ENCODE results near the gene CPS1.

DNA sequence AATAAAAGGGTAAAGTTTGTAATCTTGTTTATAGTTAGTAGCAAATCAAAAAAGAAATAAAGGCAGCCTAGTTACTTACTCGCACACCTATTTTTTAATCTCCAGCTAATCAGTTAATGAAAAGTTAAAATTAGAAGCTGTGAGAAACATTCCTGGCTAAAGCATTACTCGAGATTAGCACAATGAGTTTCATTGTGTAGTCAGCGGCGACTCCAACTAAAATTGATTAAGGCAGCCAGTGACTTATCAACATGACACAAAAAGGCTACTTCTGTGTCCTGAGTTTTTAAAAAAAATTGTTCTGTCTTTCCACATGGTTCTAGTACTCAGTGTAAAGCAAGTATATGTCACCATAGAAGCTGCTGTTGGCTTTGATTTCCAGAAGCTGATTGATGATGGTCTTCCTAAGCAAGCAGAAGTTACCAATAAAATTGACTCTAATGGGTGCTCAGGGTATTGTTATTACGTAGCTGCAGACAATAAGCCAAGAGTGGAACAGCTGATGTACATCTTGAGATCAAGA is 159.2 kb downstream of the CPS1 start:
- TF ChIP-seq, protein P1, sequence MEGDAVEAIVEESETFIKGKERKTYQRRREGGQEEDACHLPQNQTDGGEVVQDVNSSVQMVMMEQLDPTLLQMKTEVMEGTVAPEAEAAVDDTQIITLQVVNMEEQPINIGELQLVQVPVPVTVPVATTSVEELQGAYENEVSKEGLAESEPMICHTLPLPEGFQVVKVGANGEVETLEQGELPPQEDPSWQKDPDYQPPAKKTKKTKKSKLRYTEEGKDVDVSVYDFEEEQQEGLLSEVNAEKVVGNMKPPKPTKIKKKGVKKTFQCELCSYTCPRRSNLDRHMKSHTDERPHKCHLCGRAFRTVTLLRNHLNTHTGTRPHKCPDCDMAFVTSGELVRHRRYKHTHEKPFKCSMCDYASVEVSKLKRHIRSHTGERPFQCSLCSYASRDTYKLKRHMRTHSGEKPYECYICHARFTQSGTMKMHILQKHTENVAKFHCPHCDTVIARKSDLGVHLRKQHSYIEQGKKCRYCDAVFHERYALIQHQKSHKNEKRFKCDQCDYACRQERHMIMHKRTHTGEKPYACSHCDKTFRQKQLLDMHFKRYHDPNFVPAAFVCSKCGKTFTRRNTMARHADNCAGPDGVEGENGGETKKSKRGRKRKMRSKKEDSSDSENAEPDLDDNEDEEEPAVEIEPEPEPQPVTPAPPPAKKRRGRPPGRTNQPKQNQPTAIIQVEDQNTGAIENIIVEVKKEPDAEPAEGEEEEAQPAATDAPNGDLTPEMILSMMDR (IDR thresholded peaks at IDR 0.05; ENCODE audit: extremely low read depth in 1 of 2, insufficient read depth in 1 of 2, low read depth in 1 of 2, low read length in 2 of 2): no peak
- TF ChIP-seq EZH2 (IDR thresholded peaks at IDR 0.05; ENCODE audit: borderline replicate concordance, low read depth, low read length, severe bottlenecking) (no peak), POLR2A (IDR thresholded peaks at IDR 0.05; ENCODE audit: low read depth, low read length) (no peak), GATA2 (IDR thresholded peaks at IDR 0.05; ENCODE audit: insufficient read depth, insufficient read length, low read depth, low read length) (no peak), POLR2AphosphoS5 (IDR thresholded peaks at IDR 0.05; ENCODE audit: insufficient read depth, low read depth, low read length) (no peak)
